ENCODE results near the gene NPM1. TPM values are rescaled to one million over a fixed set of nuclear protein-coding genes. Genes with fewer than 3 reads are reported as not detected.

Gene NPM1
- total RNA-seq, 1 donor from 2014 or later = 1,016 TPM

DNA sequence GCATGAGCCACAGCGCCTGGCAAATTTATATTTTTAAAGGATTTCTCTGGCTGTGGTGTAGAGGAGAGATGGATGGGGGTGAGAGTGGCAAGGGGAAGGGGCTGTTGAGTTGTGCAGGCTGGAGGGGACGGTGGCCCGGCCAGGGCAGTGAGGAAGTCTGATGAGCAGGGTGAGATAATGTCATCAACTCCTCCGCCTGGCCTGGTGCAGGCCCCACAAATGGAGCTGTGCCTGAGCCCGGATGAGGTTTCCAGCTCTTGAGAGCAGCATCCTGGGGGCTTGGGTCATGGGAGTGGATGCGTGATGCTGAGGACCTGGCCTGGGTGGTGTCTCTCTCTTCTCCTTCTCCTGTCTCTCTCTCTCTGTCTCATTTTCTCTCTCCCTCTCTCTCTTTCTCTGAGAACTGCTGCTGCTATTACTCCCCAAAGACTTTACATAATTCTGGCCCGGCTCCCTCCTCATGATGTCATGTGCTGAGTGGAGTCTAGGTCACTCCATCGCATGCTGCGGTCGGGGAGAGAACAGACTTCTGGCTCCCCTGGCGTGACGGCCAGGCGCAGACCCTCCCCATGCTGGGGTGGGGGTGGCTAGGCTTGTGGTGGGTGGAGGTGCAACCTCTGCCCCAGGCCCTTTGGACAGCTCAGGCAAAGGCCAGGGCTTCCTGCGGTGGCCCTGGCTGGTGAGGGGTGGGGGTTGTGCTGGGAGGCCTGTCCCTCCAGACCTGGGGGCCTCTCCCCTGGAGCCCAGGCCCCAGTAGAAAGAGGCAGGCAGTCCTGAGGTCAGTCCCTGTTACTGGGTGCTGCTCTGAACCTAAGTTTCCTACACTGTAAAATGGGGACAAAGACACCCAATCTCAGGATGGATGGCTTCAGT is 58.2 kb downstream of the NPM1 start:
- no peak overlapping the region for H3K27ac Mint-ChIP-seq (ENCODE audit: unreplicated experiment)
- H3K4me1 Mint-ChIP-seq (ENCODE audit: unreplicated experiment) = peaks cover 12% of the 10 kb centered on the region
- DNase-seq (ENCODE audit: low spot score) = no peak
- TF ChIP-seq, protein P1, sequence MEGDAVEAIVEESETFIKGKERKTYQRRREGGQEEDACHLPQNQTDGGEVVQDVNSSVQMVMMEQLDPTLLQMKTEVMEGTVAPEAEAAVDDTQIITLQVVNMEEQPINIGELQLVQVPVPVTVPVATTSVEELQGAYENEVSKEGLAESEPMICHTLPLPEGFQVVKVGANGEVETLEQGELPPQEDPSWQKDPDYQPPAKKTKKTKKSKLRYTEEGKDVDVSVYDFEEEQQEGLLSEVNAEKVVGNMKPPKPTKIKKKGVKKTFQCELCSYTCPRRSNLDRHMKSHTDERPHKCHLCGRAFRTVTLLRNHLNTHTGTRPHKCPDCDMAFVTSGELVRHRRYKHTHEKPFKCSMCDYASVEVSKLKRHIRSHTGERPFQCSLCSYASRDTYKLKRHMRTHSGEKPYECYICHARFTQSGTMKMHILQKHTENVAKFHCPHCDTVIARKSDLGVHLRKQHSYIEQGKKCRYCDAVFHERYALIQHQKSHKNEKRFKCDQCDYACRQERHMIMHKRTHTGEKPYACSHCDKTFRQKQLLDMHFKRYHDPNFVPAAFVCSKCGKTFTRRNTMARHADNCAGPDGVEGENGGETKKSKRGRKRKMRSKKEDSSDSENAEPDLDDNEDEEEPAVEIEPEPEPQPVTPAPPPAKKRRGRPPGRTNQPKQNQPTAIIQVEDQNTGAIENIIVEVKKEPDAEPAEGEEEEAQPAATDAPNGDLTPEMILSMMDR (IDR thresholded peaks at IDR 0.05; ENCODE audit: unreplicated experiment) = no peak
- no peak overlapping the region for H3K4me3 Mint-ChIP-seq (ENCODE audit: unreplicated experiment)
- H3K9me3 Mint-ChIP-seq (ENCODE audit: unreplicated experiment) = no peaks in the 10 kb centered on the region
- H3K36me3 Mint-ChIP-seq (ENCODE audit: low read depth, unreplicated experiment) = peaks cover 8% of the 10 kb centered on the region
- peaks cover 19% of the 10 kb centered on the region for H3K27me3 Mint-ChIP-seq (ENCODE audit: unreplicated experiment)

DNA sequence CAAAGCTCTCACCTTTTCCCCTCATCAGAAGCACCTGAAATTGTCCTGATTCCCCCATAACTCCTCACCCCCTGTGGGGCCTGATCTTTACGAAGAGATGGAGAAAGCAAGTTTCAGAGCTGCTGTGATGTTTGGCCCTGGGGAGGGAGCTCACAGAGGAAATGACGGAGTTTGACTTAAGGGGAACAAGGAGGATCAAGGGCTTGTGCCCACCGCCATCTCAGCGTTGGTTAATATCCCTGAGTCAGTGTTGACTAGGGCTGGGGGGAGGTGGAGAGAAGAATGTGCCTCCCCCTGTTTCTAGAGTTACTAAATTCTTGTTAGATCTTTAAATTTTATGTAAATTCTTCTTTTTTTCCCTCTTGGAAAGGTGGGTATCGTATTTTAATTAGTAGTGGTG is 59.6 kb downstream of the NPM1 start:
- Mint-ChIP-seq H3K9me3 (ENCODE audit: unreplicated experiment) (no peaks in the 10 kb centered on the region), H3K27me3 (ENCODE audit: unreplicated experiment) (peaks cover 20% of the 10 kb centered on the region), H3K4me1 (ENCODE audit: unreplicated experiment) (peaks cover 12% of the 10 kb centered on the region), H3K4me3 (ENCODE audit: unreplicated experiment) (no peak overlapping the region), H3K36me3 (ENCODE audit: low read depth, unreplicated experiment) (peaks cover 8% of the 10 kb centered on the region), H3K27ac (ENCODE audit: unreplicated experiment) (no peak overlapping the region)
- TF ChIP-seq, protein P1 (IDR thresholded peaks at IDR 0.05; ENCODE audit: unreplicated experiment) = no peak
- DNase-seq (ENCODE audit: low spot score) = no peak

GRCh38 chr5:171449426-171449825 is 61.8 kb downstream of the NPM1 start:
- no peak for DNase-seq (ENCODE audit: low spot score)
- Mint-ChIP-seq H3K4me1 (ENCODE audit: unreplicated experiment) (peaks cover 12% of the 10 kb centered on the region), H3K36me3 (ENCODE audit: low read depth, unreplicated experiment) (peaks cover 8% of the 10 kb centered on the region), H3K4me3 (ENCODE audit: unreplicated experiment) (no peak overlapping the region), H3K27ac (ENCODE audit: unreplicated experiment) (no peak overlapping the region), H3K27me3 (ENCODE audit: unreplicated experiment) (peaks cover 18% of the 10 kb centered on the region), H3K9me3 (ENCODE audit: unreplicated experiment) (no peaks in the 10 kb centered on the region)
- TF ChIP-seq, protein P1 (IDR thresholded peaks at IDR 0.05; ENCODE audit: unreplicated experiment) = no peak

DNA sequence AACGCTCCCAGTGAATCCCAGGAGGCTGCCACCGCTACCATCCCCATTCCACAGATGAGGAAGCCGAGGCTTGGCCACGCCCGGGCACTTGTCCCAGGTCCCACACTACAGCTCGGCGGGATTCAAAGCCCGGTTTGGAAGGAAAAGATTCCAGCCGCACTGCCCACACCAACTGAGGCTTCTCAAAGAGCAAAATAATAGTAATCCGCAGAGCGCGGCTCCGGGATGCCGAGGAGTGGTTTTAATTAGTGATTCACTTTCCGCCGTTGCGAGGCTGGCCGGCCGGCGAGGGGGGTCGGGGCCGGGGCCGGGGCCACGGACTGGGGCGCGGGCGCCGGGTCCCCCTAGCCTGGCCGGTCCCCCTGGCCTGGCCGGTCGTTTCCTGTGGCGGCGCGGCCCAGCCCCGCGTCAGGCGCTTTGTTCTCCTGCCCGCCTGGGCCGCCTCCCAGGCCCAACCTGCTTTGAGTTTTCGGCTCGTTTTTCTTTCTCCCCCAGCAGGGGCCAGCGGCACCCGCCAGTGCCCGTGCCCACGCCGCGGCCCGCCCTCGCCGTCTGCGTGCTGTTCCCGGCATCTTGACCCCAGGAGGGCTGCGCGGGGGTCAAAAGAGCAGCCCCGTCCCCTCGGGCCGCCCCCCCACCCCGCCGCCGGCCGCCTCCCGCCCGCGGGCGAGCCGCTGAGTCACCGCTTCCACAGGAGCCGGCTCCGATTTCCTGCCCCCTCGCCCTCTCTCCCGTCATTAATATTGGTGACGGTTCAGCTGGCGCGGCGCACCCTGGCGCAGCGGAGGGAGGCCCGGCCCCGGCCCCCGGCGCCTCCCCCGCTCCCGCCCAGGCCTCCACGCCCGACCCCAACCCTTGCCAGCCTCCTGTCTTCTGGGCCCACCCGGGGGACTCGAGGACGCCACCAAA is 63.0 kb downstream of the NPM1 start:
- peaks cover 16% of the 10 kb centered on the region for H3K27me3 Mint-ChIP-seq (ENCODE audit: unreplicated experiment)
- no peak overlapping the region for H3K4me3 Mint-ChIP-seq (ENCODE audit: unreplicated experiment)
- H3K9me3 Mint-ChIP-seq (ENCODE audit: unreplicated experiment) = no peaks in the 10 kb centered on the region
- peaks cover 8% of the 10 kb centered on the region for H3K36me3 Mint-ChIP-seq (ENCODE audit: low read depth, unreplicated experiment)
- TF ChIP-seq, protein P1 (IDR thresholded peaks at IDR 0.05; ENCODE audit: unreplicated experiment) = no peak
- DNase-seq (ENCODE audit: low spot score) = peak; percentile 56
- peaks cover 12% of the 10 kb centered on the region for H3K4me1 Mint-ChIP-seq (ENCODE audit: unreplicated experiment)
- peak overlapping the region; percentile 30 for H3K27ac Mint-ChIP-seq (ENCODE audit: unreplicated experiment)
